Activated CD8-positive, alpha-beta memory T cell treated with anti-CD3 and anti-CD28 coated beads, Interleukin-2, amount 50 U/mL, for 24 hours (primary cell): ENCODE data around the gene FAM43A.

ENCODE experiments used
- DNase-seq: peaks from one replicate; pipeline ENCODE4 v3.0.0-alpha.2; 2020; ENCODE audit errors: extremely low read depth

Gene FAM43A

DNA sequence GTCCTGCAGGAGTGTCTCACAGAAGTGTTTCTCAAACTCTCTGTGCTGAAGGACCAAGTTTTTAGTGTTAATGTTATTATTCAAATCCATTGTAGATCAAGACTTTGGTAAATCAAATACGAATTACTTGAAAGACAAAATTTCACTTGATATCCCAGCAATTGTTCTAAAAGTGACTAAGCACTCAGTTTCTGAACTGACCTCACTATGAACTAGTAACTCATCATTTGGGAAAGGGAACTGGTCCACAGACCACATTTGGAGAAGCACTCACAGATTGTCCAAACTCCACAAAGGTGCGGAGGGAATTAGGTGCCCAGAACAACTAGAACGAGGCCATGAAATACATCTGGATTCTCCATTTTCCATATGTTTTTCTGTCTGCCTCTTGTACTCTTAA is 25.6 kb downstream of the FAM43A start:
- no peak for DNase-seq

DNA sequence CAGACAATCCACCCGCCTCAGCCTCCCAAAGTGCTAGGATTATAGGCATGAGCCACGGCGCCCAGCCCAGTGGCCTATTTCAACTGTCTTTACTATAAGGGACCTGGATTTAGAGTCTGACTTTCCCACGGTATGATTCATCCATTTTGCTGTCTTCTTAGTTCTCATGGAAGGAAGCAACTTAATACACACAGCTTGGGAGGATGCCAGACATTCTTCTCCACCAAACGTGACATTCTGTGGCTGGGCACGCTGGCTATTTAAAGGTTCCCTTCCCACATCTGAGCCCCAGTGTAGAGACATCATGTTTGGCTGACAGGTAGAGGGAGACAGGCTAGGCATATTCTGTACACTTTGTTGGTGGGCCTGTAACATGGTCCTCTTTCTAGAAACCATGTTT is 26.2 kb downstream of the FAM43A start:
- DNase-seq: no peak

DNA sequence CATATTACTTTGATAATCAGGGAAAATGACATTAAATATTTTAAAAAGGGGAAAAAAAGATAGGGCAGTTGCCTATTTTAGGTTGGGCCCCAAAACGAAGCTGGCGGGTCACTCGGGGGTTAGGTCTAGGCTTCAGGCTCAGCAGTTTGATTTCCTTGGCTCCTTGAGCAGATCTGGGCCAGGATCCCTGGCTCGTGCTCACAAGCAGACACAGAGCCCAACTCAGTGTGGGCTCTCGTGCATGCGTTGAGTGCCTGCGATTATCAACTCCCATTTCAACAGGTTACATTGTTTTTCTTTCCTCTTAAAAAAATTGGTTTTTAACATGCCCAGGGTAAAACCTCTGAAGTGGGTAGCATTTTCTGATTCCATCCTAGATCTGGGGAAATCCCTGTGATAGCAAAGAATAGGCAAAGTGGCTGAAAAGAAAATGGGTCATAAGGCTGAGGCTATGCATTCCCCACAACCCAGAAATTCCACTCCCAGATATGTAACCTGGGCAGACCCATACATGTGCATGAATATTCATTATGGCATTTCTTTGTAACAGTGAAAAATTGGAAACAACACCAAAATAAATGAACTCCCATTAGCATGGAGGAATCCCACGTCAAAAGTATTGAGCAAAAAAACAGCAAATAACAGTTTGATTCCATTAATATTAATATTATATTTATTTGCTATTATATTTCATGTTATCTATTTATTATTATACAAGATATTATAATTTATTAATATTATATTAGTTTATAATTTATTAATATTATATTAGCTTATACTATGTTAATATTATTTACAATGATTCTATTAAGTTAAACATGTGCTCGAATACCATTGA is 27.8 kb downstream of the FAM43A start:
- DNase-seq: no peak

DNA sequence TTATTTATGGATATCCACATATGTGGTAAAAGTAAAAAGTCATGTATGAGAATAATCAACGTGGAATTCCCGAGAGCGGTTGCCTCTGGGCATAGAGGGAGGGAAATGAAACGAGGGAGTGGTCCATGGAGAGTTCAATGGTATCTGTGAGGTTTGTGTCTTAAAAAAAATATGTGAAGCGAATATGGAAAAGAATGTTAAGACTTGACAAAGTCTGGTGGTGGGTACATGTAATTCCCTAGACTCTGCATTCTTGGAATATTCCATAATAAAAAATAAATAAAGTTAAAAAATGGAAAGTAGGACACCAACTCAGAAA is 28.4 kb downstream of the FAM43A start:
- DNase-seq: no peak

DNA sequence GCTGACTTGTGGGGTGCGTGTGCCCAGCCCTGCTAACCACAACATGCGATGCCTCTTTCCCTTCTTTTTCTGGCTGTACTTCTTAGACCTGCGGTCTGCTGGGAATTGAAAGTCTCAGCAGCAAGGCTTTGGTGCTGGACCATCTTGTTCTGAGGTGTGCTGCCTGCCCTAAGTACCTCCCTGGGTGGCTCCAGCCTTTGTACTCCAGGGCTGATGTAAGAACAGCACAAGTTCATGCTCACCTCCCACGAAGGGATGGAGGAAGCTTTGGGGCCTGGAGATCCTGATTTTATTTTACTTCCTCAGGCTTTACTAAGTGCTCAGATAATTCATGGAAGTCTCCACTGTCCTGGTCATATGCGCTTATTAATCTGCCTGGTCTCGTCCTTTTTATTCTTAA is 28.9 kb downstream of the FAM43A start:
- no peak for DNase-seq

DNA sequence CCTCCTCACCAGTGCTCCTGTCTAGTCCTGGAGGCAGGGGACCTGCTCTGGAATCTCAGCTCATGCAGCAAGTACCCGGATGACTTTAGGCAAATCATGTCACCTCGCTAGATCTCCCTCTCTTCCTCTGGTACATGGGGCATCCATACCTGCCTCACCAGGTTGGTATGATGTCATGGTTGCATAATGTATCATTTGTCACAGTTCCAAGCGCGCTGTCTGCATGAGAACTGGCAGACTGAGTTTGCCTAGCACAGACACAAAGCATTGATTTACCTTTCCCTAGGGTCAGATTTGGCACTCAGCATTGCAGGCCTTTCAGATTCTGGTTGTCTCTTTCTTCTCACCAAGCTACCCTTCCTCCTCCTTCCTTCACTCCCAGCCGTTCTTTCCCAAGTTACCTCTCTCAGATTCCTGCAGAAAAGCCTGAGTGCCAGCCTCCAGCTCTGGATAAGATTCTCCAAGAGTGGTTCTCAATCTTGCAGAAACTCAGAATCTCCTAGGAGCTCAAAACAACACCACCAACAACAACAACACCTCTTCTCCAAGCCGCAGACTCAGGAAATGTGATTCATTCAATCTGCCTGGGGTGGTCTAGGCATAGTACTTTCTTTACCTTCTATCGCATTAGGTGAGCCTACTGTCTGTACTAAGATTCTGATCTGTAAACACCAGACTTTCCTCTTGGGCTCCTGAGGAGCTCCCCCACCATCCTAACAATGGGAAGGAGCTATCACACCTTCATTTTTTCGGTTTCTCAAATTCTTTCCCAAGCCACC is 29.5 kb downstream of the FAM43A start:
- DNase-seq: no peak

DNA sequence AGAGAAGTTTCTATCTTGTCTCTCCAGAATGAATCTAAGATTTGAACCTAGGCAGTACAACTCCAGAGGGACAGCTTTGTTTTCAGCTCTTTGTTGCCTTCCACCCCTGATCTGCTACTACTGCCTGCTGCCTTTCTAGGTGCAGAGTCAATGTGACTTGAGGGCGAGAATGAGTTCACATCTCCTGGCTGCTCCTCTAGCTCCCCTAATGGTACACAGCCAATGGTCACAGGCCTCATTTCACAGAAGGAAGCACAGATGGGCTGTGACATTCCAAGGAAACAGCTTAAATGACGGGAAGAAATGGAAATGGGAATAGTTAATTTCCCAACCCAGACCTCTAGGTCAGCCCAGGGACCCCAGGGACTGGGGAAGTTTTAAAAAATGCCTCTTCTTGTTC is 32.4 kb downstream of the FAM43A start:
- no peak for DNase-seq

DNA sequence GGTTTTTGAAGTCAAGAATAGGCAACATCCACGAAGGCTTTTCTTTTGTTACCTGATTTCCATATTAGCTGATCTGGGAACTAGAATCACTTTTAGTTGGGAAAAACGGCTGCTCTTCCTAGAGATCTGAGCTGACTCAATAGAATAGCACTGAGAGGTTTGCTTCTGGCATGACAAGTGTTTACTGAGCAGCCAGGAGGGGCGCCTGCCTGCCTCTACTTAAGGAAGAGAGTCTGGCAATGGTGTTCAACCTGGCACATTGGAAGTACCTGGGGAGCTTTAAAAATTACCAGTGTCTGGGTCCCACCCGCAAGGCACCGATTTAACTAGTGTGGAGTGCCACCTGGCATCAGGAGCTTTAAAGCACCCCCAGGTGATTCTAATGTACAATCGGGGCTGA is 34.4 kb downstream of the FAM43A start:
- DNase-seq: no peak

DNA sequence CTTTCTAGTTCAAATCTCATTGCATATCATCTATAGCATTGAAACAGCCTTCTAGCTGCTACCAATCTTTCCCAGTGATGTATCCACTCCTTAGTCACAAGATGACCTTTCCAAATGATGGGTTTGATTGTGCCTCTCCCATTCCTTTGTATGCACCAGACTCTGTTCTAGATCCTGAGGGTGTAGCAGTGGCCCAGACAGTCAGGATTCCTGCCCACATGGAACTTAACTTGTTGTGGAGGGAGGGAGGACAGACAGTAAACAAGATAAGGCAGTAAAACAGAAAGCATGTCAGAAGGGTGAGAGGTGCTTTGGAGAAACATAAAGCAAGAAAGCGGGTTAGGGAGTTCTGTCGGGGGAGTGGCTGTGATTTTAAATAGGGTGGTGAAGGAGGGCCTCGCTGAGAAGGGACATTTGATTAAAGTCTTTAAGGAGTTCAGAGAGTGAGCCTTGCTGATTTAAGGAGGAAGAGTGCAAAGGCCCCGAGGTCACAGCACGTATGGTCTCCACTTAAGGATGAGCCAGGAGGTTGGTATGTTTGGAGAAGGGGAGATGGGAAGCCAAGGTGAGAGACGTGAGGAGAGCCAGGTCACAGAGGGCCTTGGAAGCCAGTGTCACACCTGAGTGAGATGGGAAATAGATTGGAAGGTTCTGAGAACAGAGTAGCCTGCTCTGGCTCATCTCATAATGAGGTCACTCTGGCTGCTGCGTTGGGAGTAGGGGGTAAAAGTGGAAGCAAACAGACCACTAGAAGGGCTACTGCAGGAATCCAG is 38.3 kb downstream of the FAM43A start:
- no peak for DNase-seq

DNA sequence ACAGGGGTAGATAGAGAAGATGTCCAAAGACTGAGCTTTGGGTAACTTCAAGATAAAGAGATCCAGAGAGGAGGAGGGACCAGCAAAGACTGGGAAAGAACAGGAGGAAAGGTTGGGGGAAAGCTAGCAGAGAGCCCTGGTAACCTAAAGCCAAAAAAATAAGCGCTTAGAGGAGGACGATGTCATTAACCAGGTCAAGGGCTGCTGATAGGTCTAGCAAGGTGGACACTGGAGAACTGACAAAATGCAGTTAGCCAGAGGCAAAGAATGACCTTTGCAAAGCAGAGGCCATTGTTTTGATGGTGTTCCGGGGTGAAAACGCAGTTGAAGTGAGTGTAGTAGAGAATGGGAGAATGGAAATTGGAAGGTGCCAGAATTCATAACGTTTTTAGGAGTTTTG is 39.7 kb downstream of the FAM43A start:
- DNase-seq: no peak

DNA sequence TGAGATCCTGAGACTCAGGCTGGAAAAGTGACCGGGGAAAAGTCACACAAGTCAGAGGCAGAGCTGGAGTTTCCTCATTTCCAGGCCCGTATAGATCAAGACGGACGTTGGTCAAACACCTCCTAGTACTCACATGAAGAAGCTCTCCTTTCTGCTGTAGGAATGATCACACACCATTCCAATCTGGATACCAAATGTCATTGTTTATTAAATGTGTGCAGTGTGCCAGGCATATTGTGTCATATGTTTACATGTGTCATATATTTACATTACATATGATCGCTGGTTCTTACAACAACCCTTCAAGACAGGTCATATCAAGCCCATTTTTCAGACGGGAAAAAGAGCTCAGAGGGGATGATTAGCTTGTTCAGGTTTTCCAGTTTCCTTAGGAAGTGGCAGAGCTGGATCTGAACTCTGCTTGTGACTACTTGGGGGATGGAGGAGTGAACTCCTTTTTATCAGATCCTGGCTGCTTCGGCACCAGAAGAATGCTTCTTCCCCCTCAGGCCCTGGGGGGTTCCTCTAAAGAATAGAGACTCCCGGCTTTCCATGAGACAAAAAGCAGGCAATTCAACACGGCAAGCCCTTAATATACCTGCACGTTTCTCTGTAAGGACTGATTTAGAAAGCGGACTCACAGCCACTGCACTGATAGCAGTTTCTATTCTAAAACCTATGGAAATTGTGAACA is 41.9 kb downstream of the FAM43A start:
- no peak for DNase-seq

DNA sequence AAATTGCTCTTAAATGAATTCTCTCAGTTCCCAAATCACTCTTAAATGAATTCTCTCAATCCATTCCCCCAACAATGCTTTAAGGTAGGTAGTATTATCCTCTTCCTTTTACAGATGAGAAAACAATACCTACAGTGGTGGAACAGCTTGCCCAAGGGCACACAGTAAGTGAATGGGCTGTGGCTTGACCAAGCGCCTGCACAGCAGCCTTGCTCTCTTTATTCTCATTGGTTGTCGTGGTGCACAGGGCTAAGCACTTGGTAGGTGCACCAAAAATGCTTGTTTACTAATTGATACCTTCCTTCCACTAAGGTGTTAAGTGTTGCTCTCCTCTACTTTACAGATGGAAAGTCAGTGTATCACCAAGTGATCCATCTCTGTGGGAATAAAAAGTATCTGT is 43.3 kb downstream of the FAM43A start:
- DNase-seq: no peak

DNA sequence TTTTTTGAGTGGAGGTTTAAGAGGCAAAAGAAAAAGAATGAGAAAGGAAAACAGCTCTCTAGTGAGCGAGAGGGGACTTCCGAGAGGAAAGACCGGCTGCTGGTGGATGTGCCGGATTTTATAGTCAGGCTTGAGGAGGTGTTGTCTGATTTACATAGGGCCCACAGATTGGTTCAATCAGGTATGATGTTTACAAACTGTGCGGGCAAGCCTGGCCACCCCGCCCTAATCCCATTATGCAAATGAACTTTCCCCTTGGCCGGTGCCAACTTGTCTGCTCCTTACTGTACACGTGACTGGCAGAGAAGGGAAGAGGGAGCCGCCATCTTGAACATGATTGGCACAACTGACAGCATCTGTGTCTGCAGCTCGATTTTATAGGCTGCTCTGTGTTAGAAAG is 44.7 kb downstream of the FAM43A start:
- DNase-seq: no peak

DNA sequence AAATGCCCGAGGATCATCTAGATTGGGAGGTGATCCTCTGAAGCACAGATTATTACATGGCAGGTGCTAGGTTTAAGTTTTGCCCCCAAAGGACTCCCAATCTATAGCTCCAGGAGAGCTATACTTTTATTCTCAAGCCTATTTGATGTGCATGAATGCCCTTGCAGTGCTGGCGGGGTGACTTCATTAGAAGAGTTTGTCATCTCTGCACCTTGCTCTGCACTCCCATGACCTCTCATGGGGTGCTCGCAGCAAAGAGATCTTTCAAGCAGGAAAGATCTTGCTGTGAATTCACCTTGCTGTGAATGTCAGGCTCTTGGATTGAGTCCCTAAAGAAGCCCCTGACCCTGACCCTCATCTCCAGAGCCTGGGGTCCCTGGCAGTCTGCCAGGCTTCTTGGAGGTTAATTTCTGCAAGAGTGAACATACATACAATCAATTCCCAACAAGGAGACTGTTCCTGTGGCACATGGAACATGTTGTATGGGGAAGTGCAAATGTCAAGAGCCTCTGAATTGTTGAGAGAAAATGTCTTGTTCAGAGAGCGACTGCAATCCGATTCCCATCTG is 45.9 kb downstream of the FAM43A start:
- no peak for DNase-seq

DNA sequence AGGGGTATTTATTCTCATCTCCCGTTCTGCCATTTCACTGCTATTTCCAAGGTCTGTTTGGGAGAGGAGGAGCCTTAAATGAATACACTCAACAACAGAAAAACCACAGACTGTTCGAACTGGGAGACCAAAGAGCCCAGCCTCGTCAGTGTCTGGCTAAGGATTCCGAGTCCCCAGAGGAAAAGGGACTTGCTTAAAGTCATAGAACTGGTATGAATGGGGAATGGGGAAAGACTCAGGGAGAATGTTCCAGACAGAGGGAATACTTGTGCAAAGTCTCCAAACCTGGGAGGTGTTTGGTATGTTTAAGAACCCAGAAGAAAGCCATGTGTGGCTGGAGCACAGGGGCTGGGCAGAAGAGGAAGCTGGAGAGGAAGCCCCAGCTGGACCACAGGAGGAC is 46.9 kb downstream of the FAM43A start:
- DNase-seq: no peak

DNA sequence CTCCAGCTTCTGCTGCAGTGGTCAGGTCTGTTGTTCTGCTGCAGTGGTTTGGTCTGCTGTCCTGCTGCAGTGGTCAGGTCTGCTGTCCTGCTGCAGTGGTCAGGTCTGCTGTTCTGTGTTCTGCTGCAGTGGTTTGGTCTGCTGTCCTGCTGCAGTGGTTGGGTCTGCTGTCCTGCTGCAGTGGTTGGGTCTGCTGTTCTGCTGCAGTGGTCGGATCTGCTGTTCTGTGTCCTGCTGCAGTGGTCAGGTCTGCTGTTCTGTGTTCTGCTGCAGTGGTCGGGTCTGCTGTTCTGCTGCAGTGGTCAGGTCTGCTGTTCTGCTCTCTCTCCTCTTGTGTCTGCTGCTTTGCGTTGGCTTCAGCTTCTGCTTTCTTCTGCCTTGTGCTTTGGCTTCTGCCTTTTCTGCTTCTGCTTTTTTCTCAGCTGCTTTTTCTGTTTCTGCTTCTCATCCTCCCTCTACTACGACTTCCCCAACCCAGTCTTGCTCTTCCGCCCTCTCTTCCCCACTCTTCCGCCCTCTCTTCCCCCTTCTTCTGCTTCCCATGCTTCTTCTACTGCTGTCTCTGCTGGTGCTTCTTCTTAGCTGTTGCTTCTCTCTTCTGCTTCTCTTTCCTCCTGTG is 50.7 kb downstream of the FAM43A start:
- no peak for DNase-seq

DNA sequence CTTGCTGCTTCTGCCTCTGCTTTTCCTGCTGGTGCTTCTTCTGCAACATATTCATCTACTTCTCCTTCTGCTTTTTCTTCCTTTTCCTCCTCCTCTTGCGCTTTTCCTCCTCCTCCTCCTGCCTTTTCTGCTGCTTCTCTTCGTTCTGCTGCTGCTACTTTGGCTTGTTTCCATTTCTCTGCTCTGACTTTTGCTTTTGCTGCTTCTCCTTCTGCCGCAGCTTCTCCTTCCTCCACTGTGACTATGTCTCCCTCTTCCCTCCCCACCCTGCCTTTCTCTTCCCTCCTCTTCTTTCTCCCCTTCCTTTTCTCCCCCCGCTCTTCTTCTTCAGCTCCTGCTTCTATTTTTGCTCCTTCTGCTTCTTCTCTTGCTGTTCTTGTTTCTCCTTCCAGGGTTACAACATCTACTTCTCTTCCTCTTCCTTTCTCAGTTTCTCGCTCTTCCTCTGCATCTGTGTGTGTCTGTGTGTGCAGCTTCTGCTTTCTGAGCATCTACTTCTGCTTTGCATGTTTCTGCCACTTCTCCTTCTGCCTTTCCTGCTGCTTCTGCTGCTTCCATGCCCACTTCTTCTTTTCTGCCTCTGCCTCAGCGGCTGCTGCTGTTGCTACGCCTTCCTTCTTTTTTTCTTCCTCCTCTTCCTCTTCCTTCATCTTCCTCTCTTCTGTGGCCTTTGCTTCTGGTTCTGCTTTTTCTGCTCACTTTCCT is 51.4 kb downstream of the FAM43A start:
- DNase-seq: no peak
